Thyroid gland (tissue), 4 donors: ENCODE results near the gene DSCAM. TPM values are rescaled to one million over a fixed set of nuclear protein-coding genes. Genes with fewer than 3 reads are reported as not detected.

Source experiments
- DNase-seq, 2 donors: peaks; one replicate each; pipeline ENCODE4 v3.0.0-alpha.2; 2019
- H3K27ac ChIP-seq, 3 donors: fragments of 200-600 bp; sonication (generic); 1 replicate in 2 of 3; 2 replicates in 1 of 3; pipeline ENCODE4 v1.5.1; 2016 to 2019; ENCODE audit warnings: mild to moderate bottlenecking in 1 of 3, moderate library complexity in 1 of 3
- H3K27me3 ChIP-seq: fragments of 200-600 bp; sonication (generic); one replicate; pipeline ENCODE4 v1.5.1; 2019
- H3K36me3 ChIP-seq, 2 donors: fragments of 200-600 bp; sonication (generic); one replicate each; pipeline ENCODE4 v1.5.1; 2016 to 2019
- H3K4me1 ChIP-seq, 2 donors: fragments of 200-600 bp; sonication (generic); one replicate each; pipeline ENCODE4 v1.5.1; 2017 to 2019
- H3K4me3 ChIP-seq, 3 donors: fragments of 200-600 bp; sonication (generic); replicated peaks in 1 of 3; 1 replicate in 2 of 3; 2 replicates in 1 of 3; pipeline ENCODE4 v1.5.1; 2016; ENCODE audit warnings: mild to moderate bottlenecking in 1 of 3
- H3K9me3 ChIP-seq: fragments of 200-600 bp; sonication (generic); one replicate; pipeline ENCODE4 v1.5.1; 2017
- CTCF ChIP-seq, 6 experiments: fragments of 200-600 bp in 3 of 6; fragments of 450-650 bp in 3 of 6; sonication (generic) in 3 of 6; IDR thresholded peaks; one replicate each; pipeline ENCODE4 v1.5.1; 2016 to 2019; ENCODE audit warnings: antibody characterized with exemption in 6 of 6, mild to moderate bottlenecking in 2 of 6, inconsistent platforms in 1 of 6, moderate library complexity in 1 of 6
- POLR2A ChIP-seq, 2 donors: fragments of 450-650 bp; IDR thresholded peaks; one replicate each; pipeline ENCODE4 v1.6.1; 2017; ENCODE audit warnings: antibody characterized with exemption in 2 of 2, mild to moderate bottlenecking in 2 of 2, moderate library complexity in 1 of 2
- WGBS, 2 donors: methylation state at CpG; one replicate each; pipeline ENCODE4 v1.1.5; 2017; 5-methylcytosine and 5-hydroxymethylcytosine counted together
- intact Hi-C: fragments of 100-400 bp; cut with DNase I; formaldehyde crosslinking; loops from one replicate; pipeline ENCODE4 v1.15.1; 2023
- total RNA-seq, 4 donors: library from RNA; depleted of rRNA; stranded (reverse); fragments of >200 nt; gene quantifications; one replicate each; pipeline ENCODE4 v1.2.3, GENCODE V29; 2016

DSCAM gene
- total RNA-seq, 4 donors from 2014 or later, result 0.20 TPM; not detected in 3

DNA sequence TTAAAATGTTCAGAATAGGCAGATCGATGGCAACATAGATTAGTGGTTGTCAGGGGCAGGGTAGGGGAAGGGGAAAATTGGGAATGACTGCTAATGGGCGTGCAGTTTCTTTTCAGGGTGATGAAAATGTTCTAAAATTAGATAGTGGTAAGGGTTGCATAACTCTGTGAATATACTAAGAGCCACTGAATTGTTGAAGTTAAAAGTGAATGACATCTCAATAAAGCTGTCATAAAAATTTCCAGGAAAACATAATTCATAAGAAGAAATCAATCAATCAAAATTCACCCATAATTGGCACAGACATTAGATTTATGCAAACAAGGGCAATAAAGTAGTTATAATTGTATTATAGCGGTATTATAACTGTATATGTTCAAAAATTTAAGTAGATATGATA lies 751.5 kb downstream of the DSCAM start:
- H3K36me3 ChIP-seq, result no peaks in the 10 kb centered on the region
- no peaks in the 10 kb centered on the region for H3K4me1 ChIP-seq
- H3K27me3 ChIP-seq, result no peaks in the 10 kb centered on the region
- no peak overlapping the region for H3K4me3 ChIP-seq
- no peak overlapping the region for H3K27ac ChIP-seq
- intact Hi-C loops, result no loop called here
- no peaks in the 10 kb centered on the region for H3K9me3 ChIP-seq
- no peak for DNase-seq
- TF ChIP-seq CTCF (IDR thresholded peaks at IDR 0.05), result no peak
- no peak for TF ChIP-seq POLR2A (IDR thresholded peaks at IDR 0.05)
- 60 to 61% methylated on average over 3 of the region's 3 CpGs for WGBS, 2 donors

DNA sequence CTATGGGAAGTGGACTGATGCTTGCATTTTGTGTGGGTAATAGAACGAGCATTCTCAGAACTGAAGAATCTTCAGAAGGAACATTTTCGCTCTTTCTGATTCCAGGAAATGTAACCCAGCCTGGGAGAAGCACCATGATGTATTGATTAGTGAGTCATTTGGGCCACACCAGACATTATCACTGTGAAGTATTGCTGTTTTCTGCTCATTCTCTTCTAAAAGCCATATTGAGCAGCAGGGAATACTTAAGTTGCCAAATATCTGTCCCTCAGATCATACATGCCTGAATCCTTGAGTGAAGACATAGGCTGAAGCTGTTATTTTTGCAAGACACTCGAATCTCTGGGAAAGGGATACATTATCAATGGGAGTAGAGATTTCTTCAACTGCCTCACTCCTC lies 766.6 kb downstream of the DSCAM start:
- intact Hi-C loops, result no loop called here
- H3K4me3 ChIP-seq, result no peak overlapping the region
- no peaks in the 10 kb centered on the region for H3K27me3 ChIP-seq
- no peak for TF ChIP-seq CTCF (IDR thresholded peaks at IDR 0.05)
- TF ChIP-seq POLR2A (IDR thresholded peaks at IDR 0.05), result no peak
- no peaks in the 10 kb centered on the region for H3K36me3 ChIP-seq
- H3K27ac ChIP-seq, result no peak overlapping the region
- H3K9me3 ChIP-seq, result no peaks in the 10 kb centered on the region
- WGBS, 2 donors, result 64 to 68% methylated on average over 3 of the region's 3 CpGs
- H3K4me1 ChIP-seq, result no peaks in the 10 kb centered on the region
- no peak for DNase-seq

DNA sequence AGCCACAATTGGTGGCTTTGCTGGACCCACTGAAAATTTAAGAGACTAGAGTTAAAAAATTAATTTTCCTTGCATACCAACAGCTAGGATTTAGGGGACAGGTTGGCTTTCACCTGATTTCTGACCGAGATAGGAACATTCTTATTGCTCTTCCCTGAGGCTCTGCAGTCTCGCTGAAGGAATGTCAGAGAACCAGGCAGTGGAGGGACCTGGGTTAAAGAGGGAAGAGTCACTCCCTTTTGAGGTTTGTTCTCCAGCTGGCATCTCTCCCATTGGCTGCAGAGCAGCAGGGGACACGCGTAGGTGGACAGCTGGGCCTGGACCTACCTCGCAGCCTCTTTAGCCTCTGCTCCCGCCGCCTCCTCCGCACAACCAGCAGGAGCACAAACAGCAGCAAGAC lies 772.2 kb downstream of the DSCAM start:
- 92 to 94% methylated on average over 8 of the region's 8 CpGs for WGBS, 2 donors

GRCh38 chr21:40074198-40074597 lies 772.8 kb downstream of the DSCAM start:
- TF ChIP-seq POLR2A (IDR thresholded peaks at IDR 0.05) (no peak), CTCF (IDR thresholded peaks at IDR 0.05) (no peak)
- Histone ChIP-seq H3K27ac (no peak overlapping the region), H3K36me3 (no peaks in the 10 kb centered on the region)

More for the DNA sequence above, 772.2 kb downstream of the DSCAM start:
- no peak overlapping the region for H3K4me3 ChIP-seq
- no peak overlapping the region for H3K27ac ChIP-seq
- no peaks in the 10 kb centered on the region for H3K9me3 ChIP-seq
- no peaks in the 10 kb centered on the region for H3K4me1 ChIP-seq
- no peak for DNase-seq
- no peaks in the 10 kb centered on the region for H3K36me3 ChIP-seq
- TF ChIP-seq POLR2A (IDR thresholded peaks at IDR 0.05) (no peak), CTCF (IDR thresholded peaks at IDR 0.05) (no peak)
- H3K27me3 ChIP-seq, result no peaks in the 10 kb centered on the region
- intact Hi-C loops, result no loop called here

DNA sequence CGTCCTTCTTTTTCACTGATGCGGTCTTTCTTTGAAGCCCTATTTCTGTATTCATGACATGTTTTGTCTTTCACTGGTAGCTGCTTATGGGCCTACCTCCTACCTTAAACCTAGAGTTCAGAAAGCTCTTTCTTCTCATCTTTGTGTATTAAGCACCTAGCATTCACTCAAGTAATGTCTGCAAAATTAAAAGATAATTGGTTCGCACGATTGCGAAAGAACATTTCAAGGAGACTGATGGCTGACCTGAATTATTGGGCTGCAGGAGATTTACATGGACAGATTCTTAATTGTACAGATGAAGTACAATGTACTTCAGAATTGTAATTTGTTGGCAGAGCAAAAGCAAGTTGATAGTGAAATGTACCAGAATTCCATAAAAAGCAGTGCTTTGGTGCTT lies 773.3 kb downstream of the DSCAM start:
- Histone ChIP-seq H3K4me1 (no peaks in the 10 kb centered on the region), H3K27me3 (no peaks in the 10 kb centered on the region), H3K36me3 (no peaks in the 10 kb centered on the region), H3K27ac (no peak overlapping the region), H3K9me3 (no peaks in the 10 kb centered on the region), H3K4me3 (no peak overlapping the region)
- intact Hi-C loops, result no loop called here
- TF ChIP-seq POLR2A (IDR thresholded peaks at IDR 0.05) (no peak), CTCF (IDR thresholded peaks at IDR 0.05) (no peak)
- DNase-seq, result no peak
- WGBS, 2 donors, result 95 to 98% methylated on average over 5 of the region's 5 CpGs

More at GRCh38 chr21:40074198-40074597, 772.8 kb downstream of the DSCAM start:
- no peak for DNase-seq
- Histone ChIP-seq H3K27me3 (no peaks in the 10 kb centered on the region), H3K4me3 (no peak overlapping the region), H3K4me1 (no peaks in the 10 kb centered on the region), H3K9me3 (no peaks in the 10 kb centered on the region)
- WGBS, 2 donors, result 73 to 82% methylated on average over 6 of the region's 6 CpGs
- intact Hi-C loops, result no loop called here
